Anterior cingulate cortex (tissue), 58 donors: Measurements from ENCODE around the gene SLC37A4.
"Not testable (repeated sequence)": the region's sequence is repeated elsewhere in the genome, so short reads cannot be mapped to it uniquely, and the experiment has no call there.

Source experiments
- DNase-seq, 58 donors: peaks; one replicate each; lab custom pipeline; 2025; lab: John Stamatoyannopoulos, UW

The SLC37A4 gene

DNA sequence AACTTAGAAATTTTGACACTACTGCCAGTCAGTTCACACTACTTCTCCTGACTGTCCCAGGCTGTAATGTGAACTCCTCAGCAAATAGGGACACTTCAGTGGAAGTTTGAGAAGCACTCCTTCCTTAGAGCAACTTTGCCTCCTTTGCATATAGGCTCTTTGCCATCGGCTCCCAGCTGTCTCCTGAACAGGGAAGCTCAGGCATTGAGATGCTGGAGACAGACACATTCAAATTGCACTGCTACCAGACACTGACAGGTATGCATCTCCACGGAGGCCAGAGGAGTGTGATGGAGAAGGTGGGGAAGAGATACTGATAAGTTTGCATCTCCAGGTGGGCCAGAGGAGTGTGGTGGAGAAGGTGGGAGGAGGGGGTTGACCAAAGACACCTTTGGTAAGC is 10.7 kb downstream of the SLC37A4 start:
- no peak for DNase-seq

DNA sequence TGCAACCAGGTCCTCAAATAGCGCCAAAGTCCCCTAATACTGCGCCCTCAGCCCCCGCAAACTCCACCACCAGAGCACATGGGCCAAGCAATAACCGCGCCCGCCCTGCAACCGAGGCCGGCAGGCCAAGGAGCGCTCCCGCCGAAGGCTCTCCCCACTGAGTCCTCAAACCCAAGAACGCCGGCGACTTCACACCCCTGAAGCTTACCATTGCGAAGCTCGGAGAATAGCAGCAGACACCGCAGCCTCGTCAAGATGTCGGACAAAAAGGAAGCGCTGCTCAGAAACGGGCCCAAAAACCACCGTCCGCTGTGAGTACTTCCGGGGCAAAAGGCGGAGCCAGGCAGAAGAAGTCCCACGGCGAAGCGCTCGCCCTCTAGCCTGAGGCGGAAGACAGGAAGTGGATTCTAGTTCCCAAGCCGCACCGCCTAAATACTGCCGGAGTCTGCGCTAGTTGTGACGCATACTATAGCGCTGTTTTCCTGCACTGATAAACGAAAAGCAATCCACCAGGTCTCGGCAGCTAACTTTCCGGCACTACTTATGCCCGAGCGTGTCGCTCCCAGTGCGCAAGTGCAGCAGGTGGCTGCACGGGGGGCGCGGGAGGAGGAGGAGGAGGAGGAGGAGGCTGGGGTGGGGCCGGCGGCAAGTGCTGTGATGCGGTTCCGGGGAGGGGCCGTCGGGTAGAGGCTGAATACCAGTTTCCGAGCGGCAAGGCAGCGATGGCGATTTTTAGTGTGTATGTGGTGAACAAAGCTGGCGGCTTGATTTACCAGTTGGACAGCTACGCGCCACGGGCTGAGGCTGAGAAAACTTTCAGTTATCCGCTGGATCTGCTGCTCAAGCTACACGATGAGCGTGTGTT is 12.4 kb downstream of the SLC37A4 start, which contains the start of the genes RPS25 and TRAPPC4:
Gene RPS25 (minus strand): TSS at position 270 of the 865 bp plus-strand sequence. CDS start 59 bp downstream, at position 211.
Gene TRAPPC4 (plus strand): TSS at position 693 of the 865 bp plus-strand sequence. CDS start 30 bp downstream, at position 723.
- peak; percentile 79 to 100 (median 97) for DNase-seq

DNA sequence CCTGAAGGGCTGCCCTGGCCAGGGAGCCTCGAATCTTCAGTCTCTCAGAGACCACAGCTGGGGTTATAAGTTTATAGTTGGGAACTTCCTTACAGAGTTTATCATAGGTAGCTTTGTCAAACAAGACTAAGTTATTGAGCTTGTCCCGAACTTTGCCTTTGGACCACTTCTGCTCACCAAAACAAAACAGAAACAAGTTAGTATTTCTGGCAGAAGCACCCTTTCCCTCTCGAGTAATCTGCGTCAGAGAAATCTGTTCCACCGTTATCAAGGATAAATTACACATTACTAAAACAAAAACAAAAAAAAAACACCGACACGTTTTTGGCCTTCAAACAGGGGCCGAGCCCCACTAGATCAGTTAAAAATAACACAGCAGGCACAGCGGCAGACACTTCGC is 13.3 kb downstream of the SLC37A4 start:
- DNase-seq, result not testable (repeated sequence)

DNA sequence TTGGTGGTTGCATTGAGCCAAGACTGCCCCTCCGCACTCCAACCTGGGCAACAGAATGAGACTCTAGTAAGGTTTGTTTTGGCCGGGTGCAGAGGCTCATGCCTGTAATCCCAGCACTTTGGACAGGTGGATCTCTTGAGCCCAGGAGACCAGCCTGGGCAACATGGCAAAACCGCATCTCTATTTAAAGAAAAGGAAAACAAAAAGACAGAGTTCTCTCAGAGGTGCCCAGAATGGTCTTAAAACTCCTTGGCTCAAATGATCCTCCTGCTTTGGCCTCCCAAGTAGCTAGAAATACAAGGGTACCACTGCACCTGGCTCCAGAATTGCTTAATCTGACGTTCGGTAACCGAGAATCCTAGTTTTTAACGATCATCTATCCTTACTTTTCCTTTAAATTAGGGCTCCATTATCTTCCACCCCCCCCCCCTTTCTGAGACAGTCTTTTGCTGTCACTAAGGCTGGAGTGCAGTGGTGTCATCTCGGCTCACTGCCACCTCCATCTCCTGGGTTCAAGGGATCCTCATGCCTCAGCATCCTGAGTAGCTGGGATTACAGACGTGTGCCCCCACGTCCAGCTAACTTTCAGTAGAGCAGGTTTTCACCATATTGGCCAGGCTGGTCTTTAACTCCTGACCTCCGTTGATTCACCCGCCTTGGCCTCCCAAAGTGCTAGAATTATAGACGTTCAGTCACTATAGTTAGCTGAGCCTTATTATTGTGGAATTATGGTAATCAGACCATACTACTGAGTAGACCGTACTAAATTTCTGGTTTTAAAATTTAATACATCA is 14.3 kb downstream of the SLC37A4 start:
- DNase-seq, result no peak

DNA sequence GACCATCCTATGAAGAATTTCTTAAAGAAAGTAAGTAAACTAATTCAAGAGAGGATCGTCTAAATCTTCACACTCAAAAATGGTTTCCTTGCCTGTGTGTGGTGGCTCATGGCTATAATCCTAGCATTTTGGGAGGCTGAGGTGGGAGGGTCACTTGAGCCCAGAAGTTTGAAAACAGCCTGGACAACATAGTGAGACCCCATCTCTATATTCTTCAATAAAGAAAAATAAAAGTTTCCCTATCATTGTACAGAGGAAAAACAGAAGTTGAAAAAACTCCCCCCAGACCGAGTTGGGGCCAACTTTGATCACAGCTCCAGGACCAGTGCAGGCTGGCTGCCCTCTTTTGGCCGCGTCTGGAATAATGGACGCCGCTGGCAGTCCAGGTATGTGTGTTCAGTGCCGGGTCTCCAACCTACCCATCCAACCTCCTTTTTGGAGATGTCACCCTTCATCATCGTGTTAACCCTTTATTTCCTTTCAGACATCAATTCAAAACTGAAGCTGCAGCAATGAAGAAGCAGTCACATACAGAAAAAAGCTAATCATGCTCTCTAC is 15.5 kb downstream of the SLC37A4 start:
- DNase-seq, result no peak

DNA sequence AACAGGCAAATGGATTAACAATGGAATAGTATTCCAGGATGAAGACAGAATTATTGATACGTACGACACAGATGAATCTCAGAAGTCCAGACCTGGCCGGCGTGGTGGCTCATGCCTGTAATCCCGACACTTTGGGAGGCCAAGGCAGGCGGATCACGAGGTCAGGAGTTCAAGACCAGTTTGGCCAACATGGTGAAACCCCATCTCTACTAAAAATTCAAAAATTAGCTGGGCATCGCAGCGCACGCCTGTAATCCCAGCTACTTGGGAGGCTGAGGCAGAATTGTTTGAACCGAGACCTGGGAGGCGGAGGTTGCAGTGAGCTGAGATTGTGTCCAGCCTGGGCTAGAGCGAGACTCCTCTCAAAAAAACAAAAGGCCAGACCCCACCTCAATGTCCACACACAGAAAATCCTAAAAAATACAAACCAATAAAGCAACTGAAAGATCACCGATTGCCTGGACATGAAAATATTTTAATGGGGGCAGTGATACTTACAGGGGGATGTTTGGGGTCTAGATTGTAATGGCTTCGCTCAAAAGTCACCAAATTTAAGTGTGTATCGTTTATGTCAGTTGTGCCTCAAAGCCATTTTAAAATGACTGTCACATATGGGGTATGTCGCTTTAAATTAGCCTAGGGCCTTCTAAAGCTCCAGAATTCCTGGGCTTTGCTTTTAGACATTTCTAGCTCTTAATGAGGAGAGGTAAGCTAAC is 16.3 kb downstream of the SLC37A4 start:
- DNase-seq, result no peak

DNA sequence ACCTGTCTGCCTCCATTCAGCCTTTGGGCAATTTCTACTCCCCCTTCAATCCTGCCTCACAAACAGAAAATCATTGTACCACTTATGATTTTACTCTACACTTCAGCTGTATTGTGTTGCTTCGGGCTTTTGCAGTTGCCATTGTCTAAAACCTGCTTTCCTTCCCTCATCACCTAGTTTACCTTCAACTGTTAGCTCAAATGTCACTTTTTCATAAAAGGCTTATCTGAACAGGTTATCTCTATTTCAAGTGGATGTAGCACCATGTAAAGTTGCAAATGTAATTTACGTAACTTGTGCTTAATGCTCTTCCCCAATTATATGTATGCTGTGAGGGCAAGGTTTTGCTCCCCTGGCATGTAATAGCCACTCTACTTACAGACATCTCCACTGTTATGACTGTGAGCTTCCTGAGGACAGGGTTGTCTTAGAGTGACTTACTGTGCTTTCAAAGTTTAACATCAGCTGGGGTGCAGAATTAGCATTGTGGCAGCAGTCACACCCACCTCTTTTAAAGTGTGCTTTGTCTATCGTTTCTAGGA is 18.0 kb downstream of the SLC37A4 start:
- DNase-seq, result no peak

DNA sequence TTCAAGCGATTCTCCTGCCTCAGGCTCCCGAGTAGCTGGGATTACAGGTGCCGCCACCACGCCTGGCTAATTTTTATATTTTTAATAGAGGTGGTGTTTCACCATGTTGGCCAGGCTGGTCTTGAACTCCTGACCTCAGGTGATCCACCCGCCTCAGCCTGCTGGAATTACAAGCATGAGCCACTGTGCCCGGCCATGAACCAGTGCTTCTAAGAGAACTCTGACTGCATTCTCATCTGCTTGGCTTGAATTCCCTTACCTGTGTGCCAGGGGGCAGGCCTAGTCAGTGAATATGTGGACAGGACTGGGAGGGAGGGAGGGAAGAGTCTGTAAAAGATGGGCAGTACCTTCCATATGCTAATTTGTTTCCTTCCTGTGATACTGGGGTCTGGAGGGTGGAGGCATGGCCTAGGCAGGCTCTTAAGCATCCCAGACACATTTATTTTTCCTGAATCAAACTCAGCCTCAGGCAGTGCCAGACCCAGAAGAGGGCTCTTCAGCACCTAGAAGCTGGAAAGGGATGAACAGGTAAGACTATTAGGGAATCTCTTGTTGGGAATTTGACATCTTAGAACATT is 19.1 kb downstream of the SLC37A4 start:
- DNase-seq, result no peak

DNA sequence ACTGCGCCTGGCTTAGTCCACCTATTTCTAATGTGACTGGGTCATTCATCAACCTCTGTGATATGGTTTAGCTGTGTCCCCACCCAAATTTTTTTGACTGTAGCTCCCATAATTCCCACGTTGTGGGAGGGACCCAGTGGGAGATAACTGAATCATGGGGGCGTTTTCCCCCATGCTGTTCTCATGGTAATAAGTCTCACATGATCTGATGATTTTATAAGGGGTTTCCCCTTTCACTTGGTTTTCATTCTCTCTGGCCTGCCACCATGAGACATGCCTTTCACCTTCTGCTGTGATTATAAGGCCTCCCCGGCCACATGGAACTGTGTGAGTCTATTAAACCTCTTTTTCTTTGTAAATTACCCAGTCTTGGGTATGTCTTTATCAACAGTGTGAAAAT is 24.0 kb downstream of the SLC37A4 start:
- no peak for DNase-seq

DNA sequence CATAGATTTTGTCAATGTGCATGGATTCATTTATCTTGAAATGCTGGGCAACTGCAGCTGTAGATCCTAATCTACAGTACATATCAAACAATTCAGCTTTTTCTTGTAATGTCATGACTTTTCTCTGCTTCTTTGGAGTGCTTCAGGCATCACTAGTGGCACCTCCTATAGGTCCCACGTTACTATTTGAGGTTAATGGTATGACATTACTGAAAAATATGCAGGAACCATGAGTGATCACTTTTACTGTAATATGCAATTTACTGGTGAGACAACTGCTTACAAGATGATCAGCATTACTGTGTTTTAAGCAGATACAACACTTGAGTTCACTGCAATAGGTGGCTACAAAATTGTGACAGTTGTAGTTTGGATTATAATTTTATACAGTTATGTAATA is 29.8 kb downstream of the SLC37A4 start:
- DNase-seq, result no peak

DNA sequence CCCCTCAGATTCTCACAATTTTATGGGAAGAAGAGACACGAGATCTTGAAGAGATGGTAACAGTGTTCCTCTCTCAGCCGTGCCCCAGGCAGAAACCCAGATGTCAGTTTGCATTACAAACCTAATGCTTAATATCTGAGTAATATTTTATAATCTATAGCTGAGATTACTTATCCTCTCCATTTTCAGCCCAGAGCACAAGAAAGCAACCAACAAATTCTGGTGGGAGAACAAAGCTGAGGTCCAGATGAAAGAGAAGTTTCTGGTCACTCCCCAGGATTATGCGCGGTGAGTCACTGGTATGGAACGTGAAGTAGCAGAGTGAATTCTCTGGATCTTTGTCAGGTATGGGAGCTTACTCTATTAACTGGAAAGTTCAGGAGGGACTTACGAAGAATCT is 31.9 kb downstream of the SLC37A4 start:
- DNase-seq, result no peak

DNA sequence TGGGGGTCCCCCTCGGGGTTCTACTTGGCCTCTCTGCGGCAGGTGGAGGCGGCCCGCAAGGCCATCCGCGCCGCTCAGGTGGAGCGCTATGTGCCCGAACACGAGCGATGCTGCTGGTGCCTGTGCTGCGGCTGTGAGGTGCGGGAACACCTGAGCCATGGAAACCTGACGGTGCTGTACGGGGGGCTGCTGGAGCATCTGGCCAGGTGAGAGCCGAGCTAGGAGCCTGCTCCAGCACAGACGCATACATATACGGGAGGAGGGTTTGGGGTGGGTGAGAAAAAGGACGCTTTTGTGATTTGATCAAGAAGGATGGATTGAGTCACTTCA is 32.3 kb downstream of the SLC37A4 start:
- DNase-seq, result peak in 3 of 58 donors; percentile 14 to 52 (median 44)

DNA sequence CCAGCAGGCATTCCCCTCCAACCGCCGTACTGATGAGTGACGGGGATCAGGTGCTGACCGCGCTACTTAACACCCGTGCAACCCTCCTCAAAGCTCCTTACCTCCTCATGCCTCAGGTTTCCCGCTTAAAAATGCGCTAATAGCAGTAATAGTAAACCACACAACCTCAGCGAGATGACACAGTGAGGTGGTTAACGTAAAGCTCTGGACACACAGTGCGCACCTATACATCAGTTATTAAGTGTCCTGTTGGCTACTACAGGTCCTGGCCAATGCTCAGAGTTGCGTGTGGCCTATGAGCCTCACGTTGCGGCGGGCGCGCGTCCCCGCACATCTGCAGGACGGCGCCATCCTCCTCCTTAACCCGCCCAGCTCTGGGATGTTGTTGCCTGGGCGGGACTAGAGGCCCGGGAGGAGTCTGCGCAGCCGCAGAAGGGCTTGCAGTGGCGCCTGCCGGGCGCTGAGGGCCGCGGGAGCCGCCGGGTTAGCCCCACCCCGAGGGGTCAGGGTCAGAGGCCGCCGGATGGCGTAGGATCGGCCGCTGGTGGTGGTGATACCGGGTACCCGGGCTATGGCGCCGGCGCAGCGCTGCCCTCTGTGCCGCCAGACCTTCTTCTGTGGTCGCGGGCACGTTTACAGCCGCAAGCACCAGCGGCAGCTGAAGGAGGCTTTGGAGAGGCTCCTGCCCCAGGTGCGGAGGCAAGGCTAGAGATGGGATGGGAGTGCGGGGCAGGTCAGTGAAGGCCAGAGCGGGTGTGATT is 32.9 kb downstream of the SLC37A4 start, which contains the start of gene CENATAC:
Gene CENATAC (plus strand): TSS at position 512 of the 761 bp plus-strand sequence. CDS start 60 bp downstream, at position 572.
- peak; percentile 63 to 98 (median 94) for DNase-seq

DNA sequence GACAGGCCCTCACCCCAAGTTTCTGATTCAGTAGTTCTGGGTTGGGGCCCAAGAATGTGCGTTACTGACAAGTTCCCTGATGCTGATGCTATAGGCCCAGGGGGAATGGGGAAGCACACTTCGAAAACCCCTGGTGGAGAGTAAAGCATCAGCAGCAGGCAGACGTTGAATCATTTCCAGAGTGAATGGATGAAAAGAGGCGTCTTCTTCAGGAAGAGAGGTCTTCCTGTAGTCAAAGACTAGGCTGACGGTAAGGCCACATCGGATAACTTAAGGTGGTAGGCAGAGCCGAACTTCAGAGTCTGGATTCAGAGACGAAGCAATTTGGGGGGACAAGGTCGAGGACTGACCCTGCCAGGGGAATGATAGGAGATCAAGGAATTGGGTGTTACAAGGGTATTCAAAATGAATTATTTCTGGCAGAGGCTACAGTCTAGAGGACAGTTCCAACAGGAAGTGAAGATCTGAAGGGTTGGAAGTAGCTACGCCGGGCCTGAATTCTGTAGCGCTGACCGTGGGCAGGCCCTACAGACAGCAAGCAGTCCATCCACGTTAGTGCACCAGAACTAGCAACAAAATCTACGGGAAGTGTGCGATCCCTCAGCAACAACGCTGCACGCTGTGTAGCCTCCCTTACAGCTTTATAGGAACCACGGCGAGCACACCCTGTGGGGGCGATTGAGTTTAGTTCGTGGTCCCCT is 33.6 kb downstream of the SLC37A4 start:
- DNase-seq, result peak in 11 of 58 donors; percentile 3 to 56 (median 34)

DNA sequence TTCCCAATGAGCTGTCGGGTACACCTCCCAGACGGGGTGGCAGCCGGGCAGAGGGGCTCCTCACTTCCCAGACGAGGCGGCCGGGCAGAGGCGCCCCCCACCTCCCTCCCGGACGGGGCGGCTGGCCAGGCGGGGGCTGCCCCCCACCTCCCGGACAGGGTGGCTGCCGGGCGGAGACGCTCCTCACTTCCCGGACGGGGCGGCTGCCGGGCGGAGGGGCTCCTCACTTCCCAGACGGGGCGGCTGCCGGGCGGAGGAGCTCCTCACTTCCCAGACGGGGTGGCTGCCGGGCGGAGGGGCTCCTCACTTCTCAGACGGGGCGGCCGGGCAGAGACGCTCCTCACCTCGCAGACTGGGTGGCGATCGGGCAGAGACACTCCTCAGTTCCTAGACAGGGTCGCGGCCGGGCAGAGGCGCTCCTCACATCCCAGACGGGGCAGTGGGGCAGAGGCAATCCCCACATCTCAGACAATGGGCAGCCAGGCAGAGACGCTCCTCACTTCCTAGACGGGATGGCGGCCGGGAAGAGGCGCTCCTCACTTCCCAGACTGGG is 39.1 kb downstream of the SLC37A4 start:
- DNase-seq, result not testable (repeated sequence)

DNA sequence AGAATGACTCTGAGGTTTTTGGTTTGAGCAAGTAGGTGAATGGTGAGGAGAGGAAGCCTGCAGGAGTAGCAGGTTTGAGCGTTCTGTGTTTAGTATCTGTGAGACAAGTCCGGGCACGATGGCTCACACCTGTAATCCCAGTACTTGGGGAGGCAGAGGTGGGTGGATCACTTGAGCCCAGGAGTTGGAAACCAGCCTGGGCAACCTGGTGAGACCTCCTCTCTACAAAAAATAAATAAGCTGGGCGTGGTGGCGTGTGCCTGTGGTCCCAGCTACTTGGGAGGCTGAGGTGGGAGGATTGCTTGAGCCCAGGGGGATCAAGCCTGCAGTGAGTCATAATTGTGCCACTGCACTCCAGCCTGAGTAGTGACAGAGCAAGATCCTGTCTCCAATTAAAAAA is 42.4 kb downstream of the SLC37A4 start:
- no peak for DNase-seq

DNA sequence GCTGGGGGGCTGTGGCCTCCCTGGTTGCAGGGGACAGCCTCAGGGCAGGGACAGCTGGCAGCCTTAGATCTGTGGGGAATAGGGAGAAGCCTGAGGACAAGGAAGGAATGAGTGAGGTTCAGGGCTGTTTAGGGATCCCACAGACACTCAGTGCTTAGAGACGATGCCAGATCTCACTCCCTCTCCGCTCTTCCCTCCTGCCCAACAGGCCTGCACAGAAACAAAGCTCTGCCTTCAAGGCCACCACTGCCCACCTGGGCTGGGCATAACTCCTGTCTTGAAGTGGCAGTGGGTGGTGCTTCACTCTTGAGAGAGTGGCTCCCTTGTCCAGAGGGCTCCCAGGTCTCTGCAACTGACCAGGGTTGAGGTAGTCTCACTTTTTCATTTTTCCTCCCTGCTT is 45.9 kb downstream of the SLC37A4 start:
- no peak for DNase-seq

DNA sequence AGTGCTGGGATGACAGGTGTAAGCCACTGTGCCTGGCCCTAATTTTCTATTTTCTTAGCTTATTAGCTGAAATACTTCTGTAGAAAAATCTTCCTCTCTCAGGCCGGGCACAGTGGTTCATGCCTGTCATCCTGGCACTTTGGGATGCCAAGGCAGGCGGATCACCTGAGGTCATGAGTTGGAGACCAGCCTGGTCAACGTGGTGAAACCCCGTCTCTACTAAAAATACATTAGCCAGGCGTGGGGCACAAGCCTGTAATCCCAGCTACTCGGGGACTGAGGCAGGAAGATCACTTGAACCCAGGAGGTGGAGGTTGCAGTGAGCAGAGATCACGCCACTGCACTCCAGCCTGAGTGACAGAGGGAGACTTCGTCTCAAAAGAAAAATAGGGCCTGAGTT is 46.3 kb downstream of the SLC37A4 start:
- DNase-seq, result not testable (repeated sequence)
